Neural cell (in vitro differentiated cells): ENCODE results near the gene PIGQ.

Source experiments
- CTCF ChIP-seq: fragments of 450-650 bp; IDR thresholded peaks from 2 replicates; pipeline ENCODE4 v1.5.1; 2014; ENCODE audit warnings: antibody characterized with exemption, mild to moderate bottlenecking, moderate library complexity; ENCODE audit not compliant: poor library complexity, severe bottlenecking
- EP300 ChIP-seq: fragments of 450-650 bp; conservative IDR thresholded peaks from 2 replicates; pipeline ENCODE4 v1.6.1; 2014; ENCODE audit warnings: antibody characterized with exemption, mild to moderate bottlenecking, moderate library complexity; ENCODE audit not compliant: poor library complexity, severe bottlenecking
- EZH2 ChIP-seq: fragments of 200-600, 300-800 bp; shearing (Covaris generic), sonication (generic); IDR thresholded peaks from 2 replicates; pipeline ENCODE4 v1.6.1; 2014; ENCODE audit warnings: antibody characterized with exemption, low read length, borderline replicate concordance, mild to moderate bottlenecking; ENCODE audit not compliant: insufficient read depth, poor library complexity, severe bottlenecking
- POLR2AphosphoS5 ChIP-seq: IDR thresholded peaks from 2 replicates; pipeline ENCODE4 v1.6.1; 2012
- RAD21 ChIP-seq: fragments of 450-650 bp; conservative IDR thresholded peaks from 2 replicates; pipeline ENCODE4 v1.6.1; 2014; ENCODE audit warnings: antibody characterized with exemption, mild to moderate bottlenecking, moderate library complexity
- REST ChIP-seq: IDR thresholded peaks from 2 replicates; pipeline ENCODE4 v1.6.1; 2012; ENCODE audit warnings: borderline replicate concordance
- TAF1 ChIP-seq: IDR thresholded peaks from 2 replicates; pipeline ENCODE4 v1.6.1; 2012; ENCODE audit warnings: low read depth

GRCh38 chr16:620700-621525, 51.1 kb downstream of the PIGQ start:
- no peak for TF ChIP-seq CTCF
- TF ChIP-seq EZH2: no peak
- TF ChIP-seq RAD21: no peak
- no peak for TF ChIP-seq POLR2AphosphoS5
- no peak for TF ChIP-seq TAF1
- TF ChIP-seq EP300: no peak
- no peak for TF ChIP-seq REST
